Activated CD8-positive, alpha-beta memory T cell treated with anti-CD3 and anti-CD28 coated beads for 24 hours (primary cell): ENCODE measurements around the gene VKORC1.

Source experiments
- DNase-seq: peaks from one replicate; pipeline ENCODE4 v3.0.0-alpha.2; 2020

VKORC1 gene

DNA sequence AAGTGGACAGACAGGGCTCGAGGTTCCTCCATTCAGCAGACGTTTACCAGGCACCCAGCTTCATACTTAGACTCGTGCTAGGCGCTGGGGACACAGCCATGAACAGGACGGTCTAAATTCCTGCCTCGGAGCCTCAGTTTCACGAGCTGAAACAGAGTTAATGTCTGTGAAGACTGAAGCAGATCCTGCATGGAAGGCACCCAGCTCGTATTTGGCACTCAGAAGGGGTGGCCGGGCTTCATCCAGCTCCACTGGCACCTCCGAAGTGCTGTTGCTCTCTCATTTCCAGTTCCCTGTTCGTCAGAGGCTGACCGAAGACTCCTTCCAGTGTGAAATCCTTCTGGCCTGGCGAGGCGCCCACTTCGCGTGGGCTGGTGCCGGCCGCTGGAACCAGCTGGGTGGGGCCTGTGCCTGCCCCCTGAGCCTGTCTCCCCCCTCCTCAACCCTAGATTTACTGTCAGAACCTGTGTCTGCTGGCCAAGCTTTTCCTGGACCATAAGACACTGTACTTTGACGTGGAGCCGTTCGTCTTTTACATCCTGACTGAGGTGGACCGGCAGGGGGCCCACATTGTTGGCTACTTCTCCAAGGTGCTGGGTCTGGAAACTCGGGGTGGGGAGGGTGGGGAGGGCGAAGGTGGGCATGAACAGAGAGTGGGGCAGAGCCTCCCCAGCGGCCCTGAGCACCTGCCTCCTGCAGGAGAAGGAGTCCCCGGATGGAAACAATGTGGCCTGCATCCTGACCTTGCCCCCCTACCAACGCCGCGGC is 35.2 kb upstream of the VKORC1 start:
- no peak for DNase-seq

DNA sequence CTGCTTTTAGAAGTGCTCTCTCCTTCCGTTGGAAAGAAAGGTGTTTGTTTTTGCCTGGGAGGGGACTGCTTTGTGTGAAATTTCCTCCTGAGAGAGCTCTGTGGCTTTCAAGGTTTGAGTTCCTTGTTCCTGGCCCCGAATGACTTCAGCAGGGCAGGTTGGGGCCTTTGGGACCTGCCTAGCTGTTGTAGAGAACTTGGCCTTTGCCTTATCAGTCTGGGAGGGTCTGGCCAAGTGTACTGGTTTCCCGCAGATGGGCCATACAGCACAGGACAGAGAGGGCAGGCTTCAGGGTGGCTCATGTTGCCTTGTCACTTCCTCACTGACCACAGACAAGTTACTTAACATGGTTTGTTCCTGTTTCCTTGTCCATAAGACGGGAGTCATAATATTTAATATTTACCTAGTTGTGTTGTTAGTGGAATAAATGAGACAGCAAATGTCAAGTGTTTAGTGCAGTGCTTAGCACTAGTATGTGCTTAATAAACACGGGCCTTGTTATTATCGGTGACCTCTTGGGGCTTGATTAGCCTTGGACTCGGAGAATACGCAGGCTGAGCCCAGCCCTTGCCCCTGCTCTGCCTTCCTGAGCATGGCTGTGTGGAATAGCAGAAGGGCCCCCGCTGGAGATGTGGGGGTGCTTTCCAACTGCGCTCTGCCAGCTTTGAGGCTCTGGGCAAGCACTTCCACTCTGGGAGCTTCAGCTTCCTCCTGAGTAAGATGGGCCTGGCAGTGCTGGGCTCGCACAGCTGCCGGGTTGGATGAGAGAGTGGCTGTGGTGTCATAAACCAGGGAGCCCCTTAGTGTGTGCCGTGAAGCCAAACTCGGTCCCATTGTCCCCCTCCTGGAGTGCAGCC is 34.3 kb upstream of the VKORC1 start:
- DNase-seq: no peak

DNA sequence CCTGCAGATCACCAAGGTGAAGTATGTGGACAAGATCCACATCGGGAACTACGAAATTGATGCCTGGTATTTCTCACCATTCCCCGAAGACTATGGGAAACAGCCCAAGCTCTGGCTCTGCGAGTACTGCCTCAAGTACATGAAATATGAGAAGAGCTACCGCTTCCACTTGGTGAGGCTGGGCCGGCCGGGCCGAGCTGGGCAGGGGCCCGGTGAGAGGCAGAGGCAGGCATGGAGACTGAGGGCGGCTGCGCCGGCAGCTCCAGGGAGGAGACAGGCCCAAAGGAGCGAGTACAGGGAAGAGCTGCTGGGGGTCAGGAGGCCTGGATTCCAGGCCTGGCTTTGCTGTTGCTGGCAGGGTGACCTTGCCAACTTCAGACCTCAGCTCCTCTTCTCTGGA is 32.6 kb upstream of the VKORC1 start:
- no peak for DNase-seq

- no peak for DNase-seq
Observed at GRCh38 chr16:31125844-31126243, 31.2 kb upstream of the VKORC1 start.

DNA sequence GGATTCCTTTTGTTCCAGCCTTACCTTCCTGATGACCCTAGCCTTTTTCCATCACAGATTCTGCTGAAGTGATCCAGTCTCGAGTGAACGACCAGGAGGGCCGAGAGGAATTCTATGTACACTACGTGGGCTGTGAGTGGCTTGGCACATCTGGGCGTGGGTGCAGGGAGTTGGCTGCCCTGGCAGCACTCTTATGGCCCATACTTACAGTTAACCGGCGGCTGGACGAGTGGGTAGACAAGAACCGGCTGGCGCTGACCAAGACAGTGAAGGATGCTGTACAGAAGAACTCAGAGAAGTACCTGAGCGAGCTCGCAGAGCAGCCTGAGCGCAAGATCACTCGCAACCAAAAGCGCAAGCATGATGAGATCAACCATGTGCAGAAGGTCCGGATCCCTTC is 25.5 kb upstream of the VKORC1 start:
- DNase-seq: no peak

GRCh38 chr16:31118223-31119155 is 23.9 kb upstream of the VKORC1 start:
- DNase-seq: no peak

- peak; percentile 97 for DNase-seq
Observed at GRCh38 chr16:31117384-31118222, 23.0 kb upstream of the VKORC1 start, which contains the start of gene KAT8. TSS of gene KAT8 (plus strand) at chr16:31117664. CDS start at chr16:31117682, 18 bp downstream.

GRCh38 chr16:31114468-31114867 is 19.9 kb upstream of the VKORC1 start:
- DNase-seq: no peak

DNA sequence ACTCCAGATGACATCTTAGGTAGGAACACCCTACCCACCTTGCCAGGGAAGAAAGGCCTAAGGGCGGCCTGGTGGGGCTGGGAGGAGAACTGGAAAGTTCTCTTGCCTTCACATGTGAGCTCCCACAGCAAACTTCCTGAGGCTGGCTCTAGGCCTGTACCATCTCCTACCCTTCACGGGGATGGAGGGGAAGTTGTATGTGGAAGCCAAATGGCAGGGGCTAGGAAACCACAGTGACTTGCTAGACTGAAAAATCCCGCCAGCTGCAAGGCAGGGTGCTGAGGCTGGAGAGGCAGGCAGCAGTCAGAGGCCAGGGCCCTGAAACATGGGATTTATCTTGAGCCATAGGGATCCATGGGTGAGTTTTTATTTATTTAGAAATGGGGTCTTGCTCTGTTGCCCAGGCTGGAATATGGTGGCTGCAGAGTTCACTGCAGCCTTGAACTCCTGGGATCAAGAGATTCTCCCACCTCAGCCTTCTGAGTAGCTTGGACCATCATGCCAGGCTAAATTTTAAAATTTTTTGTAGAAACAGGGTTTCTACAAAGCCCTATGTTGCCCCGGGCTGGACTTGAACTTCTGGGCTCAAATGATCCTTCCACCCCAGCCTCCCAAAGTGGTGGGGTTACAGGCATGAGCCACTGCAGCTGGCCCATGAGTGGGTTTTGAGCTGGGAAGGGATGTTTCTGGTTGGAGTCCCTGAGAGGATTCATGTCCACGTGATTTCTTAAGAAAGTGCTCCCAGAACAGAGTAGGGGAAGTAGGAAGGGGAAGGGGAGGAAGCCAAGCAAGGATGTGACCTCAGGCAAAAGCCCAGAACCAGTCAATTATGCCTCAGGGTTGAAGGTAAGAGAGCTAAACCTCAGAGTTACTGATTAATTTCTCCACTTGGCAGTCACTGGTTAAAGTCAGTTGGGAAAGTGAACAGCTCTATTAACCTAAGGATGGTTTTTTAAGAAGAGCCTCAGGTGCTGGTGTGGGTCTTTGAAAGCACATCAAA is 18.8 kb upstream of the VKORC1 start:
- DNase-seq: no peak

GRCh38 chr16:31112711-31113110 is 18.1 kb upstream of the VKORC1 start:
- DNase-seq: no peak

DNA sequence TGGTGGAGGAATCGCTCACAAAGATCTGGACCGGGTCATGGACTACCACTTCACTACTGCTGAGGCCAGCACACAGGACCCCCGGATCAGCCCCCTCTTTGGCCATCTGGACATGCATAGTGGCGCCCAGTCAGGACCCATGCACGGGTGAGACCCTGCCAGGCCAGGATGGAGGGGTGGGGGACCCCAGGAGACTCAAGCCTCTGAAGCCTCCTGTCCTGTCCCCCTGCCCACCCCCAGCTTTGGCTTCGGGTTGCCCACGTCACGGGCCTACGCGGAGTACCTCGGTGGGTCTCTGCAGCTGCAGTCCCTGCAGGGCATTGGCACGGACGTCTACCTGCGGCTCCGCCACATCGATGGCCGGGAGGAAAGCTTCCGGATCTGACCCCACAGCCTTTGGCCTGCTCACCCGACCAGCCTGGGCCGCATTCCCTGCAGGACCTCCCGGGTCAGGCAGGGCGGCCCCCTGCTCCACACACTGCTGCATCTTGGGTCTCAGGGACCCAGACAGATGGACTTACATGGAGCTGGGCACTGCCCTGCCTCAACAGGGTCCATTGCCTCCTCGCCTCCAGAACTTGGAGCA is 17.4 kb upstream of the VKORC1 start:
- DNase-seq: no peak

DNA sequence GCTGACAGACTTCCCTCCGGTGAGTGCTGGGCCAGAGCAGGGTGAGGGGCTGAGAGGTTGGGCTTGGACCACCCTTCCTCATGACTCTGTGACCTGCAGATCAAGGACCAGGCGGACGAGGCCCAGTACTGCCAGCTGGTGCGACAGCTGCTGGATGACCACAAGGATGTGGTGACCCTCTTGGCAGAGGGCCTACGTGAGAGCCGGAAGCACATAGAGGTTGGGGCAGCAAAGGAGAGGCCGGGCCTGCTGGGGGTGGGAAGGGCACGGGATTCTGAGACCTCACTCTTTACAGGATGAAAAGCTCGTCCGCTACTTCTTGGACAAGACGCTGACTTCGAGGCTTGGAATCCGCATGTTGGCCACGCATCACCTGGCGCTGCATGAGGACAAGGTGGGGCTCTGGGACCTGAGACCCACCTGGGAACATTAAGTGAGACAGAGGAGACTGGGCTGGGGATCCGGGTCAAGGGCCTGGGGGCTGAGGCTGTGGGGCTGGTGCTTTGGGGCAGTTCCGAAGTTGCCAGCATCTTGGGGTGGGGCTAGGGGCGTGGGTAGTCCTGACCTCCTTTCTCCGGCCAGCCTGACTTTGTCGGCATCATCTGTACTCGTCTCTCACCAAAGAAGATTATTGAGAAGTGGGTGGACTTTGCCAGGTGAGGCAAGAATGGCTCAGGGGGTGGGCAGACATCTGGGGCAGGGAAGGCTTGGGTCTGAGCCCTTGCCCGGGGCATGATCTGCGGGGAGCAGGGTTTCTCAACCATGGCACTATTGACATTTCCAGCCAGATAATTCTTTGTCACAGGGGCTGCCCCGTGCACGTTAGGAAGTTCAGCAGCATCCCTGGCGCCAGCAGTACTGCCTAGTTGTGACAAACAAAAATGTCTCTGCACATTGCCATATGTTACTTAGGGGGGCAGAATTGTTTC is 15.8 kb upstream of the VKORC1 start:
- DNase-seq: no peak

DNA sequence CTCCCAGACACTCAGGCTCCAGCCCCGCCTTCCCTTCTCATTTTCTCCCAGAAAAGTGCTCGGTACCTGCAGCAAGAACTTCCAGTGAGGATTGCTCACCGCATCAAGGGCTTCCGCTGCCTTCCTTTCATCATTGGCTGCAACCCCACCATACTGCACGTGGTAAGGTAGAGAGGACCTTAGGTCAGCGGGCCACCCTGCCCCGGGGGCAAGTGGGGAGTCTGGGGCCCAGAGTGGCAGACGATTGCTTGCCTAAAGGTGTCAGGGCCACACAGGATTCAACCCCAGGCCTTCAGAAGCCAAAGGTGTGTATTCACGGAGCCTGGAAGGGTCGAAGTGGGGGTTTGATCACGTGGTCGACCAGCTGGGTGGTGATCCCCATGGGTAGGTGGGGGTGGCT is 15.0 kb upstream of the VKORC1 start:
- DNase-seq: no peak

DNA sequence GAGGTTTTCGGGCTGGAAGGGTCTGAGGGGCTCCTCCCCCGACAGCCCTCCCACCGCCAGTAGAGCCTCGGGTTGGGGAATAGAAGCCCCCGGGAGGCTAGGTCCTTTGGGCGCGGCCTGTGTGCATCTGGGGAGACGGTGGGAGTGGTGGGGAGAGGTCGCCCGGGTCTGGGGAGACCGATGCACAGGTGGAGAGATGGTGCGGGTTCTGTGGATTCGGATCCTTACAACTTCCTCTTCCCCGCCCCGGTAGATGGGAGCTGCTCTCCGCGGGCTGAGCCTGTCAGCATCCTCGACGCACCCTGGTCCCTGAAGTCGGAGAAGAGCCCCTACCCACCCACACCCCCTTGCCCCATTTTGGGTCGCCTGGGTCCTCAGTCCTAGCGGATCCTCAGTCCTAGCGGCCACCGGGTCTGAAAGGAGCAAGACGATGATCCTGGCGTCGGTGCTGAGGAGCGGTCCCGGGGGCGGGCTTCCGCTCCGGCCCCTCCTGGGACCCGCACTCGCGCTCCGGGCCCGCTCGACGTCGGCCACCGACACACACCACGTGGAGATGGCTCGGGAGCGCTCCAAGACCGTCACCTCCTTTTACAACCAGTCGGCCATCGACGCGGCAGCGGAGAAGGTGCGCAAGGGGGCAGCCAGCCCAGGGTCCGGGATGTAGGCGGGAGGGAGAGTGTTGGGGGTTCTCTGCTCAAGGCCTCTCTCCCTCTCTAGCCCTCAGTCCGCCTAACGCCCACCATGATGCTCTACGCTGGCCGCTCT is 14.4 kb upstream of the VKORC1 start:
- no peak for DNase-seq

- DNase-seq: peak; percentile 91
Observed at GRCh38 chr16:31108035-31108793, 13.6 kb upstream of the VKORC1 start, which contains the start of gene BCKDK. TSS of gene BCKDK (plus strand) at chr16:31108386. CDS start at chr16:31109224, 838 bp downstream.

DNA sequence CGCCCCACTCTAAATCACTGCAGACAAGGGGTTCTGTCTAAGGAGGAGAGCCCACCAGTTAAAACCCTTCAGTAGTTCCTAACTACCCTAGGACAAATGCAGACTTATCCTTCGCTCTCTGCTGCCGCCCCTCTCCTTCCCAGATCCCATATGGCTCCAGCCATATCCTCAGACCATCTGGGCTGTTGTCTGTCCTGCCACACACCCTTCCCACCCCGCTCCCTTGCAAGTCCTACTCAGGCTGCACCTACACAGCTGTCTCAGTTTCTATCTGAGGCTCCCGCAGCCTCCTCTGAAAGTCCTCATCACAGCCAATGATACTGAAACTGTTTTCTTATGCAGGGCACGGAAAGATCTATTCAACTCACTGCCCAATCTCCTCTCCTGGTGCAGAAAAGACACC is 12.9 kb upstream of the VKORC1 start:
- DNase-seq: no peak
